Measurements from ENCODE around the gene OR52B6. TPM values are rescaled to one million over a fixed set of nuclear protein-coding genes. Genes with fewer than 3 reads are reported as not detected.

OR52B6 gene
- total and polyA plus RNA-seq, 2 donors (not counting 1 experiment from before 2014, with no cell fraction given), result not detected

GRCh38 chr11:5550440-5551095 lies 30.1 kb upstream of the OR52B6 start:
- intact Hi-C loops (cut with micrococcal nuclease), result no loop called here
- no peak overlapping the region for H2AFZ ChIP-seq (ENCODE audit: insufficient read depth, low read depth, low read length, poor library complexity, severe bottlenecking)

GRCh38 chr11:5553343-5553742 lies 27.3 kb upstream of the OR52B6 start:
- H3K9ac ChIP-seq (ENCODE audit: low read length), result no peak overlapping the region
- no peak overlapping the region for H2AFZ ChIP-seq (ENCODE audit: insufficient read depth, low read depth, low read length, poor library complexity, severe bottlenecking)
- no peaks in the 10 kb centered on the region for H4K20me1 ChIP-seq (ENCODE audit: control insufficient read depth, insufficient read depth, low read length, poor library complexity, severe bottlenecking)
- Mint-ChIP-seq H3K9me3 (ENCODE audit: insufficient read depth) (no peaks in the 10 kb centered on the region), H3K4me1 (no peaks in the 10 kb centered on the region), H3K27ac (no peak overlapping the region), H3K27me3 (peaks cover 18% of the 10 kb centered on the region), H3K4me3 (no peak overlapping the region)
- ChIA-PET CTCF (no interaction called here), POLR2A (no interaction called here)
- H3K27ac ChIP-seq (ENCODE audit: low read length in 2 of 2), result no peak overlapping the region
- no peaks in the 10 kb centered on the region for H3K36me3 ChIP-seq (replicated peaks in 1 of 2; ENCODE audit: control extremely low read depth in 1 of 2, control insufficient read depth in 1 of 2, extremely low read depth in 1 of 2, insufficient read depth in 2 of 2, low read length in 1 of 2)
- no peaks in the 10 kb centered on the region for H3K79me2 ChIP-seq (ENCODE audit: control insufficient read depth, insufficient read depth, low read length)
- intact Hi-C loops (cut with micrococcal nuclease), result no loop called here
- H3K4me3 ChIP-seq (ENCODE audit: control extremely low read depth in 1 of 5, extremely low read depth in 1 of 5, insufficient read depth in 1 of 5, low read depth in 2 of 5, low read length in 4 of 5), result no peak overlapping the region
- H3K4me1 ChIP-seq (ENCODE audit: control insufficient read depth in 2 of 2, insufficient read depth in 2 of 2, low read length in 2 of 2), result no peaks in the 10 kb centered on the region
- H3K4me2 ChIP-seq (replicated peaks; ENCODE audit: low read depth, low read length, poor library complexity, severe bottlenecking), result no peak overlapping the region
- TF ChIP-seq CTCF (IDR thresholded peaks at IDR 0.05) (no peak), EZH2 (IDR thresholded peaks at IDR 0.05; ENCODE audit: borderline replicate concordance, insufficient read depth, low read depth, low read length, poor library complexity, severe bottlenecking) (no peak)
- H3K27me3 ChIP-seq (replicated peaks in 1 of 4; ENCODE audit: control extremely low read depth in 1 of 4, control insufficient read depth in 3 of 4, insufficient read depth in 4 of 4, low read length in 3 of 4), result no peaks in the 10 kb centered on the region
- no peak for DNase-seq
- H3K9me3 ChIP-seq (ENCODE audit: control extremely low read depth in 1 of 3, control insufficient read depth in 2 of 3, insufficient read depth in 1 of 3, low read length in 2 of 3), result no peaks in the 10 kb centered on the region
- ATAC-seq (ENCODE audit: low read depth), result no peak

More at GRCh38 chr11:5550440-5551095, 30.1 kb upstream of the OR52B6 start:
- ATAC-seq (ENCODE audit: low read depth), result no peak
- no peaks in the 10 kb centered on the region for H3K36me3 ChIP-seq (replicated peaks in 1 of 2; ENCODE audit: control extremely low read depth in 1 of 2, control insufficient read depth in 1 of 2, extremely low read depth in 1 of 2, insufficient read depth in 2 of 2, low read length in 1 of 2)
- DNase-seq, result no peak
- H3K4me3 ChIP-seq (ENCODE audit: control extremely low read depth in 1 of 5, extremely low read depth in 1 of 5, insufficient read depth in 1 of 5, low read depth in 2 of 5, low read length in 4 of 5), result no peak overlapping the region
- no peaks in the 10 kb centered on the region for H3K4me1 ChIP-seq (ENCODE audit: control insufficient read depth in 2 of 2, insufficient read depth in 2 of 2, low read length in 2 of 2)
- no peaks in the 10 kb centered on the region for H4K20me1 ChIP-seq (ENCODE audit: control insufficient read depth, insufficient read depth, low read length, poor library complexity, severe bottlenecking)
- H3K27me3 ChIP-seq (replicated peaks in 1 of 4; ENCODE audit: control extremely low read depth in 1 of 4, control insufficient read depth in 3 of 4, insufficient read depth in 4 of 4, low read length in 3 of 4), result no peaks in the 10 kb centered on the region
- no peak overlapping the region for H3K4me2 ChIP-seq (replicated peaks; ENCODE audit: low read depth, low read length, poor library complexity, severe bottlenecking)
- Mint-ChIP-seq H3K9me3 (ENCODE audit: insufficient read depth) (no peaks in the 10 kb centered on the region), H3K27ac (no peak overlapping the region), H3K4me1 (no peaks in the 10 kb centered on the region), H3K27me3 (peaks cover 12% of the 10 kb centered on the region), H3K4me3 (no peak overlapping the region)
- ChIA-PET CTCF (no interaction called here), POLR2A (no interaction called here)
- H3K9ac ChIP-seq (ENCODE audit: low read length), result no peak overlapping the region
- H3K9me3 ChIP-seq (ENCODE audit: control extremely low read depth in 1 of 3, control insufficient read depth in 2 of 3, insufficient read depth in 1 of 3, low read length in 2 of 3), result no peaks in the 10 kb centered on the region
- H3K27ac ChIP-seq (ENCODE audit: low read length in 2 of 2), result no peak overlapping the region
- 42% methylated on average over 3 of the region's 5 CpGs for WGBS (ENCODE audit: insufficient coverage)
- H3K79me2 ChIP-seq (ENCODE audit: control insufficient read depth, insufficient read depth, low read length), result no peaks in the 10 kb centered on the region
- TF ChIP-seq CTCF (IDR thresholded peaks at IDR 0.05) (no peak), EZH2 (IDR thresholded peaks at IDR 0.05; ENCODE audit: borderline replicate concordance, insufficient read depth, low read depth, low read length, poor library complexity, severe bottlenecking) (no peak)
